ENCODE results near the gene CAMK2A.
A peak's percentile ranks its signal among the peaks of the same experiment; 100 is the strongest.

The CAMK2A gene

GRCh38 chr5:150307617-150308426 is 18.2 kb upstream of the CAMK2A start:
- DNase-seq (ENCODE audit: low spot score) = no peak
- no peak overlapping the region for H3K27ac ChIP-seq
- no peak for TF ChIP-seq CTCF (conservative IDR thresholded peaks at IDR 0.05; ENCODE audit: low read depth)
- ChIA-PET CTCF (interaction anchor here (0.5 kb wide), 1 partner anchor 33 kb away, joined by 3 read pairs; no protein-coding TSS in a partner anchor), POLR2A (ENCODE audit: low non-redundant PET) (no interaction called here)

- no peak for TF ChIP-seq CTCF (conservative IDR thresholded peaks at IDR 0.05; ENCODE audit: low read depth)
- no peak for DNase-seq (ENCODE audit: low spot score)
- H3K27ac ChIP-seq = no peak overlapping the region
- CTCF ChIA-PET = interaction anchor here (0.6 kb wide), 2 partner anchors 25 to 277 kb away, joined by 3 read pairs; no protein-coding TSS in a partner anchor
- POLR2A ChIA-PET (ENCODE audit: low non-redundant PET) = no interaction called here
Observed at GRCh38 chr5:150306775-150307174, 17.2 kb upstream of the CAMK2A start.

GRCh38 chr5:150305557-150305956 is 16.0 kb upstream of the CAMK2A start:
- H3K27ac ChIP-seq = no peak overlapping the region
- POLR2A ChIA-PET (ENCODE audit: low non-redundant PET) = no interaction called here
- no peak for TF ChIP-seq CTCF (conservative IDR thresholded peaks at IDR 0.05; ENCODE audit: low read depth)
- no peak for DNase-seq (ENCODE audit: low spot score)
- CTCF ChIA-PET = interaction anchor here (0.6 kb wide), 1 partner anchor 14 kb away, joined by 3 read pairs; no protein-coding TSS in a partner anchor

GRCh38 chr5:150305095-150305494 is 15.5 kb upstream of the CAMK2A start:
- CTCF ChIA-PET = interaction anchor here (0.6 kb wide), 1 partner anchor 14 kb away, joined by 3 read pairs; no protein-coding TSS in a partner anchor
- no peak for DNase-seq (ENCODE audit: low spot score)
- H3K27ac ChIP-seq = no peak overlapping the region
- no peak for TF ChIP-seq CTCF (conservative IDR thresholded peaks at IDR 0.05; ENCODE audit: low read depth)
- POLR2A ChIA-PET (ENCODE audit: low non-redundant PET) = no interaction called here

GRCh38 chr5:150304481-150305081 is 15.0 kb upstream of the CAMK2A start:
- CTCF ChIA-PET = interaction anchor here (0.6 kb wide), 1 partner anchor 89 kb away, joined by 3 read pairs; no protein-coding TSS in a partner anchor
- no peak for DNase-seq (ENCODE audit: low spot score)
- no peak overlapping the region for H3K27ac ChIP-seq
- TF ChIP-seq CTCF (conservative IDR thresholded peaks at IDR 0.05; ENCODE audit: low read depth) = no peak
- POLR2A ChIA-PET (ENCODE audit: low non-redundant PET) = no interaction called here

- POLR2A ChIA-PET (ENCODE audit: low non-redundant PET) = no interaction called here
- CTCF ChIA-PET = interaction anchor here (0.6 to 0.8 kb wide), 3 partner anchors 46 to 88 kb away, joined by 3 read pairs; no protein-coding TSS in a partner anchor
Observed at GRCh38 chr5:150303660-150304386, 14.2 kb upstream of the CAMK2A start.

More at GRCh38 chr5:150303660-150304386, 14.2 kb upstream of the CAMK2A start:
- no peak for TF ChIP-seq CTCF (conservative IDR thresholded peaks at IDR 0.05; ENCODE audit: low read depth)
- H3K27ac ChIP-seq = peak overlapping the region; percentile 69
- no peak for DNase-seq (ENCODE audit: low spot score)

Measured in RWPE1 (cell line).